GM18858 (cell line): ENCODE data around the gene PPP1CB.

Experiments used
- ATAC-seq: cut with Tn5 transposase; IDR thresholded peaks from one replicate; pipeline ENCODE4 v1.9.1; 2021; ENCODE audit not compliant: unreplicated experiment

Gene PPP1CB

GRCh38 chr2:28751252-28751955 is at the start of gene PPP1CB:
Gene PPP1CB, plus strand, starts transcription at chr2:28751830. Its CDS starts 295 bp downstream, at chr2:28752125.
- peak; percentile 73 for ATAC-seq

GRCh38 chr2:28702415-28702861 is 49.2 kb upstream of the PPP1CB start:
- no peak for ATAC-seq

GRCh38 chr2:28702878-28703277 is 48.8 kb upstream of the PPP1CB start:
- no peak for ATAC-seq

GRCh38 chr2:28704621-28705020 is 47.0 kb upstream of the PPP1CB start:
- no peak for ATAC-seq

GRCh38 chr2:28705751-28706440 is 45.7 kb upstream of the PPP1CB start:
- ATAC-seq, result no peak

- no peak for ATAC-seq
Measured at GRCh38 chr2:28707592-28707991, 44.0 kb upstream of the PPP1CB start.

GRCh38 chr2:28709101-28709500 is 42.5 kb upstream of the PPP1CB start:
- ATAC-seq, result no peak

GRCh38 chr2:28710545-28710944 is 41.1 kb upstream of the PPP1CB start:
- no peak for ATAC-seq

GRCh38 chr2:28713577-28714298 is 37.9 kb upstream of the PPP1CB start:
- no peak for ATAC-seq

GRCh38 chr2:28716265-28716865 is 35.3 kb upstream of the PPP1CB start:
- no peak for ATAC-seq

GRCh38 chr2:28717339-28717758 is 34.3 kb upstream of the PPP1CB start:
- ATAC-seq, result no peak

GRCh38 chr2:28720345-28720744 is 31.3 kb upstream of the PPP1CB start:
- no peak for ATAC-seq

GRCh38 chr2:28721601-28722191 is 29.9 kb upstream of the PPP1CB start:
- no peak for ATAC-seq

- ATAC-seq, result no peak
Measured at GRCh38 chr2:28725021-28725711, 26.5 kb upstream of the PPP1CB start.

- no peak for ATAC-seq
Measured at GRCh38 chr2:28726177-28726576, 25.5 kb upstream of the PPP1CB start.

GRCh38 chr2:28729698-28730097 is 21.9 kb upstream of the PPP1CB start:
- ATAC-seq, result no peak

- ATAC-seq, result no peak
Measured at GRCh38 chr2:28730641-28731146, 20.9 kb upstream of the PPP1CB start.

- ATAC-seq, result no peak
Measured at GRCh38 chr2:28735511-28735910, 16.1 kb upstream of the PPP1CB start.

GRCh38 chr2:28736034-28736433 is 15.6 kb upstream of the PPP1CB start:
- no peak for ATAC-seq

GRCh38 chr2:28737655-28738054 is 14.0 kb upstream of the PPP1CB start:
- ATAC-seq, result no peak
